GM12878 (cell line): ENCODE data around the gene MGAT5.

Source experiments
- BCLAF1 ChIP-seq: fragments of 450-650 bp; IDR thresholded peaks from 2 replicates; pipeline ENCODE4 v1.6.1; 2017; ENCODE audit warnings: antibody characterized with exemption, mild to moderate bottlenecking, moderate library complexity
- CREM ChIP-seq: IDR thresholded peaks from 2 replicates; pipeline ENCODE4 v1.6.1; 2014; ENCODE audit warnings: antibody characterized with exemption, low read depth
- CTCF ChIP-seq, 3 experiments: IDR thresholded peaks in 2 of 3; conservative IDR thresholded peaks in 1 of 3; 2 replicates each; pipeline ENCODE4 v1.5.1; 2011; ENCODE audit warnings: low read depth in 3 of 3, low read length in 3 of 3, mild to moderate bottlenecking in 3 of 3, control low read depth in 2 of 3, moderate library complexity in 2 of 3, inconsistent platforms in 1 of 3, mixed read lengths in 1 of 3; ENCODE audit not compliant: control insufficient read depth in 2 of 3, insufficient read depth in 1 of 3; ENCODE audit errors: extremely low read depth in 1 of 3
- EZH2 ChIP-seq: IDR thresholded peaks from 2 replicates; pipeline ENCODE4 v1.6.1; 2012; ENCODE audit warnings: low read depth, mild to moderate bottlenecking, control low read depth, inconsistent platforms, low read length, borderline replicate concordance; ENCODE audit not compliant: control insufficient read depth
- GABPA ChIP-seq: IDR thresholded peaks from 2 replicates; pipeline ENCODE4 v1.6.1; 2014; ENCODE audit warnings: antibody characterized with exemption, low read depth, mild to moderate bottlenecking, inconsistent platforms
- IRF4 ChIP-seq: IDR thresholded peaks from 2 replicates; pipeline ENCODE4 v1.6.1; 2011; ENCODE audit warnings: low read depth, low read length
- NR2C2 ChIP-seq: IDR thresholded peaks from 2 replicates; pipeline ENCODE4 v1.6.1; 2011; ENCODE audit warnings: borderline replicate concordance, low read depth; ENCODE audit not compliant: control insufficient read depth, insufficient read length
- SMC3 ChIP-seq: IDR thresholded peaks from 2 replicates; pipeline ENCODE4 v1.6.1; 2011; ENCODE audit warnings: low read length, improper control_type of control experiment, borderline replicate concordance
- ZBTB33 ChIP-seq: fragments of 450-650 bp; IDR thresholded peaks from 2 replicates; pipeline ENCODE4 v1.6.1; 2017; ENCODE audit warnings: mild to moderate bottlenecking

- no peak for TF ChIP-seq EZH2
- no peak for TF ChIP-seq NR2C2
- TF ChIP-seq CREM, result no peak
- no peak for TF ChIP-seq IRF4
- no peak for TF ChIP-seq ZBTB33
- no peak for TF ChIP-seq CTCF (IDR thresholded peaks at IDR 0.05 in 2 of 3, conservative IDR thresholded peaks at IDR 0.05 in 1 of 3; ENCODE audit: control insufficient read depth in 2 of 3, extremely low read depth in 1 of 3, insufficient read depth in 1 of 3, low read depth in 3 of 3, low read length in 3 of 3)
- no peak for TF ChIP-seq SMC3
- TF ChIP-seq GABPA, result no peak
- no peak for TF ChIP-seq BCLAF1
Observed at GRCh38 chr2:134271758-134272157, 17.9 kb downstream of the MGAT5 start.
